Sciatic nerve (tissue), 2 donors: ENCODE results near the gene D2HGDH. TPM values are rescaled to one million over a fixed set of nuclear protein-coding genes. Genes with fewer than 3 reads are reported as not detected.
"Not testable (repeated sequence)": the region's sequence is repeated elsewhere in the genome, so short reads cannot be mapped to it uniquely, and the experiment has no call there.

ENCODE experiments used
- ATAC-seq: fragments of 200-7000 bp; cut with Tn5 transposase; one replicate; pipeline ENCODE4 v1.9.1; 2020; ENCODE audit warnings: mild to moderate bottlenecking, moderate library complexity
- DNase-seq: peaks from one replicate; pipeline ENCODE4 v3.0.0-alpha.2; 2020; ENCODE audit warnings: low spot score
- intact Hi-C: fragments of 100-400 bp; cut with DNase I; formaldehyde crosslinking; loops from one replicate; pipeline ENCODE4 v1.14.2; 2022
- total RNA-seq: library from RNA; stranded (reverse); fragmentation: NEBNext Ultra II Directional; extraction: Animal tissue kit (Norgen Biotek cat#: 25700); gene quantifications from one replicate; pipeline ENCODE4 v1.2.1, GENCODE V29; 2021
- donor health status: DM: no; HTN: no; CAD: no.
- donor health status: DM: no; HTN: no; CAD: no.

Gene D2HGDH
- total RNA-seq, 1 donor from 2014 or later, result 34.0 TPM

GRCh38 chr2:241776336-241777169 lies 42.1 kb downstream of the D2HGDH start, which contains the start of gene GAL3ST2:
Gene GAL3ST2 (plus strand): TSS chr2:241776822. CDS start chr2:241776956, 134 bp downstream.
- DNase-seq (no peak), ATAC-seq (no peak)
- intact Hi-C loops, result no loop called here

GRCh38 chr2:241777170-241777685 lies 42.8 kb downstream of the D2HGDH start:
- no peak for DNase-seq
- intact Hi-C loops, result no loop called here
- ATAC-seq, result no peak

GRCh38 chr2:241777686-241778627 lies 43.5 kb downstream of the D2HGDH start:
- peak; percentile 48 for DNase-seq
- ATAC-seq, result no peak
- intact Hi-C loops, result no loop called here

- intact Hi-C loops, result no loop called here
- DNase-seq (no peak), ATAC-seq (no peak)
Observed at GRCh38 chr2:241780939-241781569, 46.6 kb downstream of the D2HGDH start.

- intact Hi-C loops, ATAC-seq, DNase-seq: not testable (repeated sequence)
Observed at GRCh38 chr2:241782053-241782452, 47.6 kb downstream of the D2HGDH start.

GRCh38 chr2:241788135-241788534 lies 53.7 kb downstream of the D2HGDH start:
- intact Hi-C loops, result no loop called here

GRCh38 chr2:241788572-241788971 lies 54.1 kb downstream of the D2HGDH start:
- ATAC-seq (no peak), DNase-seq (no peak)
- intact Hi-C loops, result no loop called here

More at GRCh38 chr2:241788135-241788534, 53.7 kb downstream of the D2HGDH start:
- DNase-seq (no peak), ATAC-seq (no peak)

- ATAC-seq, intact Hi-C loops, DNase-seq: not testable (repeated sequence)
Observed at GRCh38 chr2:241791385-241791784, 57.0 kb downstream of the D2HGDH start.

GRCh38 chr2:241793385-241793784 lies 59.0 kb downstream of the D2HGDH start:
- DNase-seq, result no peak
- intact Hi-C loops, result no loop called here
- no peak for ATAC-seq

GRCh38 chr2:241794250-241794823 lies 59.9 kb downstream of the D2HGDH start:
- ATAC-seq (no peak), DNase-seq (no peak)
- intact Hi-C loops, result no loop called here

GRCh38 chr2:241795021-241795999 lies 60.9 kb downstream of the D2HGDH start:
- no peak for DNase-seq
- ATAC-seq, result no peak

GRCh38 chr2:241796209-241796608 lies 61.8 kb downstream of the D2HGDH start:
- DNase-seq (no peak), ATAC-seq (no peak)
- intact Hi-C loops, result no loop called here

More at GRCh38 chr2:241795021-241795999, 60.9 kb downstream of the D2HGDH start:
- intact Hi-C loops, result no loop called here

GRCh38 chr2:241796610-241797138 lies 62.2 kb downstream of the D2HGDH start:
- ATAC-seq (no peak), DNase-seq (no peak)
- intact Hi-C loops, result no loop called here

- DNase-seq (peak; percentile 45), ATAC-seq (no peak)
Observed at GRCh38 chr2:241797441-241798080, 63.1 kb downstream of the D2HGDH start.

GRCh38 chr2:241798081-241798630 lies 63.7 kb downstream of the D2HGDH start:
- intact Hi-C loops, result no loop called here
- ATAC-seq (no peak), DNase-seq (no peak)

More at GRCh38 chr2:241797441-241798080, 63.1 kb downstream of the D2HGDH start:
- intact Hi-C loops, result no loop called here
